ENCODE data around the gene TMEFF2. TPM values are rescaled to one million over a fixed set of nuclear protein-coding genes. Genes with fewer than 3 reads are reported as not detected.

The TMEFF2 gene
- total and polyA plus RNA-seq, 2 of the 8 experiments (the other 6 are each of a cell fraction or from before 2014, with no cell fraction given), result 0.91 to 3.7 TPM

DNA sequence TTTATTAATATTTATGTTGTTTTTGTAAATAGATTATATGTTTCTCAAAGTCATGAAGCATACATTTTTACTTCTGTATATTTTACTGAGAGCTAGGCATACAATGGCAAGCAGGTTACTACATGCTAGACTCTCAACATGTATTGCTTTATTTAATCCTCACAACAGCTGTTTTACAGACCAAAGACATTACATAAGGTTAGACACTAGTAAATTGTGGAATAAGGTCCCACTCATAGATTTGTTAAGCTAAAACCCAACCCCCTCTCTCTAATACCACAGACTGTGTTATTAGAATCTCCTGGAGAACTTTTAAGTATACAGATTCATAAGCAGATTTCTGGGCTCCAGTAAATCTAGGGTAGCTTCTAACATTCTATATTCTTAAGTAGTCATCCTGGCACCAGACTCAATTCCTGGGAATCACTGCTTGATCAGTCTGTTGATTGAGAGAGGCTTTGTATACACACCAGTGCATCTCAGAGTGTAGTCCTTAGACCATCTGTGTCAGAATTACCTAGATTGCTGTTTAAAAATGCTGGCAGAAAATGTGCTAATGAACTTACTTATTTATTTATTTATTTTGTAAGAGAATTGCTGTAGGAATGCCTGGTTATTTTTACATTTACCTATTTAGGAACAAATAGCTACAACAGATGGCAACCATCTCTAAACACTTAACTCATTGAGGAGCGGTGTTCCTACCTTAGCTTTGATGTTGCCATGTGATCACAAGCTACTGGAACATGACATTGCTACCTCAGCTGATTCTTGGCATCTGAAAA is 194.3 kb downstream of the TMEFF2 start (continued):
- TF ChIP-seq FOSL1 (IDR thresholded peaks at IDR 0.05; ENCODE audit: insufficient read depth, low read depth, low read length), result no peak
- no peak for TF ChIP-seq NANOG (IDR thresholded peaks at IDR 0.05; ENCODE audit: insufficient read depth, low read depth, low read length, poor library complexity, severe bottlenecking)
- TF ChIP-seq CBX5 (IDR thresholded peaks at IDR 0.05; ENCODE audit: low read depth, low read length), result no peak
- no peak for TF ChIP-seq CREB1 (IDR thresholded peaks at IDR 0.05)
- TF ChIP-seq SP4 (IDR thresholded peaks at IDR 0.05; ENCODE audit: low read length), result no peak
- no peak for TF ChIP-seq EP300 (IDR thresholded peaks at IDR 0.05; ENCODE audit: borderline replicate concordance in 1 of 2, low read depth in 2 of 2, low read length in 2 of 2)

Measured in H1 (cell line).